ENCODE results near the gene MRPL46.

- TF ChIP-seq CTCF (IDR thresholded peaks at IDR 0.05; ENCODE audit: low read depth, low read length), result no peak
- TF ChIP-seq, protein P1, sequence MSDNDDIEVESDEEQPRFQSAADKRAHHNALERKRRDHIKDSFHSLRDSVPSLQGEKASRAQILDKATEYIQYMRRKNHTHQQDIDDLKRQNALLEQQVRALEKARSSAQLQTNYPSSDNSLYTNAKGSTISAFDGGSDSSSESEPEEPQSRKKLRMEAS (IDR thresholded peaks at IDR 0.05; ENCODE audit: low read depth, low read length), result no peak
Observed at GRCh38 chr15:88512078-88512477, 44.9 kb upstream of the MRPL46 start.

All from NB4 (cell line).